ENCODE measurements around the gene SDK2. TPM values are rescaled to one million over a fixed set of nuclear protein-coding genes. Genes with fewer than 3 reads are reported as not detected.
"Not testable (repeated sequence)": the region's sequence is repeated elsewhere in the genome, so short reads cannot be mapped to it uniquely, and the experiment has no call there.

SDK2 gene
- total and polyA plus RNA-seq, 9 of the 15 experiments (the other 6 are each of a cell fraction or from before 2014, with no cell fraction given): 0.04 TPM; not detected in 8

DNA sequence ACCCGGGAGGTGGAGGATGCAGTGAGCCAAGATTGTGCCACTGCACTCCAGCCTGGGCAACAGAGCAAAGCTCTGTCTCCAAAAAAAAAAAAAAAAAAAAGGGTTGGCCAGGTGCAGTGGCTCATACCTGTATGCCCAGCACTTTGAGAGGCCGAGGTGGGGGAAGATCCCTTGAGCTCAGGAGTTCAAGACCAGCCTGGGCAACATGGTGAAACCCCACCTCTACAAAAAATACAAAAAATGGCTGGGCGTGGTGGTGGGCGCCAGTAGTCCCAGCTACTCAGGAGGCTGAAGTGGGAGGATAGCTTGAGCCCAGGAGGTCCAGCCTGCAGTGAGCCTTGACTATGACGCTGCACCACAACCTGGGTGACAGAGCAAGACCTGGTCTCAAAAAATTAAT is 335.3 kb downstream of the SDK2 start:
- WGBS (ENCODE audit: insufficient coverage, low coverage, missing lambda C conversion rate): 48% methylated on average over 4 of the region's 5 CpGs
- DNase-seq (ENCODE audit: extremely low read depth in 1 of 4, low spot score in 3 of 4); H3K9me1 ChIP-seq (ENCODE audit: control insufficient read depth, insufficient read depth, low read length); BruUV-seq (replicated peaks); H3K9me3 ChIP-seq (replicated peaks; ENCODE audit: control insufficient read depth, insufficient read depth, low read depth, low read length); H2AFZ ChIP-seq (ENCODE audit: low read depth, low read length); in situ Hi-C loops (cut with MboI); ATAC-seq; FAIRE-seq; H3K4me3 ChIP-seq; H3K36me3 ChIP-seq (ENCODE audit: control insufficient read depth, insufficient read depth, low read length); CTCF ChIA-PET (ENCODE audit: low intra/inter-chr PET ratio); H3K27me3 ChIP-seq (ENCODE audit: control insufficient read depth in 2 of 2, insufficient read depth in 2 of 2, low read length in 2 of 2); H3K9ac ChIP-seq (ENCODE audit: insufficient read depth in 1 of 2, low read depth in 2 of 2, low read length in 2 of 2); H4K20me1 ChIP-seq (replicated peaks; ENCODE audit: control insufficient read depth, insufficient read depth, low read length); H3K4me2 ChIP-seq (ENCODE audit: insufficient read depth, low read length): not testable (repeated sequence)
- intact Hi-C loops (cut with micrococcal nuclease): loop anchor here (2.0 kb wide), 1 partner anchor 18 kb away; no protein-coding TSS in a partner anchor
- peak overlapping the region; percentile 70; the same call in 1 of the 3 replicates for H3K27ac ChIP-seq (ENCODE audit: extremely low read depth, low read depth, low read length)
- peaks cover 66% of the 10 kb centered on the region for H3K79me2 ChIP-seq (ENCODE audit: control insufficient read depth, insufficient read depth, low read length)
- TF ChIP-seq USF1 (CRISPR knock-in tag; IDR thresholded peaks at IDR 0.05): 0 out of 2 replicates have a peak, but pooled peaks have one; percentile 3
- TF ChIP-seq ZNF512 (tag; IDR thresholded peaks at IDR 0.05): peak; percentile 43; the same call in 1 of the 2 replicates
- H3K4me1 ChIP-seq (replicated peaks in 1 of 2; ENCODE audit: control insufficient read depth in 2 of 2, insufficient read depth in 2 of 2, low read length in 2 of 2): peaks cover 50 to 73% of the 10 kb centered on the region in 2 experiments
- POLR2A ChIA-PET: interaction anchor here (0.6 to 1.4 kb wide), 5 partner anchors 9 to 1765 kb away, joined by 3 to 8 read pairs (median 4); no protein-coding TSS in a partner anchor

Measured in K562 (cell line).